NCI-H345 treated with DMSO at 0.1 percent for 48 hours (cell line): ENCODE measurements around the gene PRICKLE2.

Experiments
- DNase-seq: peaks from one replicate; lab custom pipeline; 2025; ENCODE audit not compliant: unreplicated experiment; lab: John Stamatoyannopoulos, UW

The PRICKLE2 gene

GRCh38 chr3:64134882-64135281, 90.4 kb downstream of the PRICKLE2 start:
- no peak for DNase-seq

GRCh38 chr3:64133987-64134386, 91.3 kb downstream of the PRICKLE2 start:
- DNase-seq: no peak

GRCh38 chr3:64133272-64133671, 92.0 kb downstream of the PRICKLE2 start:
- no peak for DNase-seq

GRCh38 chr3:64131725-64132469, 93.4 kb downstream of the PRICKLE2 start:
- no peak for DNase-seq

GRCh38 chr3:64130436-64130835, 94.8 kb downstream of the PRICKLE2 start:
- DNase-seq: no peak

GRCh38 chr3:64129581-64129980, 95.7 kb downstream of the PRICKLE2 start:
- DNase-seq: no peak

GRCh38 chr3:64129106-64129505, 96.2 kb downstream of the PRICKLE2 start:
- DNase-seq: no peak

GRCh38 chr3:64125561-64125960, 99.7 kb downstream of the PRICKLE2 start:
- no peak for DNase-seq

- DNase-seq: no peak
Observed at GRCh38 chr3:64123931-64124330, 101.3 kb downstream of the PRICKLE2 start.

- DNase-seq: no peak
Observed at GRCh38 chr3:64122476-64122875, 102.8 kb downstream of the PRICKLE2 start.

- DNase-seq: no peak
Observed at GRCh38 chr3:64121750-64122311, 103.4 kb downstream of the PRICKLE2 start.

GRCh38 chr3:64120876-64121275, 104.4 kb downstream of the PRICKLE2 start:
- no peak for DNase-seq

- DNase-seq: no peak
Observed at GRCh38 chr3:64117483-64117882, 107.8 kb downstream of the PRICKLE2 start.

- no peak for DNase-seq
Observed at GRCh38 chr3:64114651-64115050, 110.6 kb downstream of the PRICKLE2 start.

- no peak for DNase-seq
Observed at GRCh38 chr3:64111872-64112271, 113.4 kb downstream of the PRICKLE2 start.

GRCh38 chr3:64111083-64111482, 114.2 kb downstream of the PRICKLE2 start:
- DNase-seq: no peak

- no peak for DNase-seq
Observed at GRCh38 chr3:64110071-64110470, 115.2 kb downstream of the PRICKLE2 start.

GRCh38 chr3:64109438-64109837, 115.8 kb downstream of the PRICKLE2 start:
- DNase-seq: no peak

GRCh38 chr3:64108784-64109317, 116.4 kb downstream of the PRICKLE2 start:
- DNase-seq: no peak

GRCh38 chr3:64108231-64108630, 117.0 kb downstream of the PRICKLE2 start:
- DNase-seq: no peak

GRCh38 chr3:64107190-64107589, 118.1 kb downstream of the PRICKLE2 start:
- DNase-seq: no peak

GRCh38 chr3:64105816-64106215, 119.5 kb downstream of the PRICKLE2 start:
- DNase-seq: no peak

- no peak for DNase-seq
Observed at GRCh38 chr3:64104691-64105111, 120.6 kb downstream of the PRICKLE2 start.
